ENCODE results near the gene KRTAP19-8. TPM values are rescaled to one million over a fixed set of nuclear protein-coding genes. Genes with fewer than 3 reads are reported as not detected.

Gene KRTAP19-8
- total RNA-seq, 1 donor from 2014 or later = not detected

GRCh38 chr21:31075848-31076247, 37.6 kb upstream of the KRTAP19-8 start:
- no peak for TF ChIP-seq CTCF (conservative IDR thresholded peaks at IDR 0.05)
- Mint-ChIP-seq H3K36me3 (no peaks in the 10 kb centered on the region), H3K9me3 (peaks cover 4% of the 10 kb centered on the region), H3K27me3 (no peaks in the 10 kb centered on the region), H3K27ac (no peak overlapping the region), H3K4me1 (ENCODE audit: unreplicated experiment) (peaks cover 6% of the 10 kb centered on the region), H3K4me3 (no peak overlapping the region)
- DNase-seq (ENCODE audit: extremely low spot score, unreplicated experiment) = no peak

- Mint-ChIP-seq H3K36me3 (no peaks in the 10 kb centered on the region), H3K27ac (no peak overlapping the region), H3K27me3 (no peaks in the 10 kb centered on the region), H3K9me3 (peaks cover 4% of the 10 kb centered on the region), H3K4me1 (ENCODE audit: unreplicated experiment) (peaks cover 11% of the 10 kb centered on the region), H3K4me3 (no peak overlapping the region)
- no peak for DNase-seq (ENCODE audit: extremely low spot score, unreplicated experiment)
- no peak for TF ChIP-seq CTCF (conservative IDR thresholded peaks at IDR 0.05)
Measured at GRCh38 chr21:31072533-31072932, 34.3 kb upstream of the KRTAP19-8 start.

GRCh38 chr21:31064803-31065202, 26.5 kb upstream of the KRTAP19-8 start:
- peaks cover 3% of the 10 kb centered on the region for H3K4me1 Mint-ChIP-seq (ENCODE audit: unreplicated experiment)
- H3K9me3 Mint-ChIP-seq = no peaks in the 10 kb centered on the region
- no peak for DNase-seq (ENCODE audit: extremely low spot score, unreplicated experiment)
- peak overlapping the region; percentile 29 for H3K27ac Mint-ChIP-seq
- no peaks in the 10 kb centered on the region for H3K27me3 Mint-ChIP-seq
- no peak overlapping the region for H3K4me3 Mint-ChIP-seq
- H3K36me3 Mint-ChIP-seq = no peaks in the 10 kb centered on the region
- no peak for TF ChIP-seq CTCF (conservative IDR thresholded peaks at IDR 0.05)

- Mint-ChIP-seq H3K27ac (no peak overlapping the region), H3K4me1 (ENCODE audit: unreplicated experiment) (no peaks in the 10 kb centered on the region), H3K27me3 (no peaks in the 10 kb centered on the region), H3K9me3 (peaks cover 4% of the 10 kb centered on the region), H3K36me3 (no peaks in the 10 kb centered on the region), H3K4me3 (no peak overlapping the region)
- no peak for DNase-seq (ENCODE audit: extremely low spot score, unreplicated experiment)
- no peak for TF ChIP-seq CTCF (conservative IDR thresholded peaks at IDR 0.05)
Measured at GRCh38 chr21:31052489-31053142, 14.3 kb upstream of the KRTAP19-8 start.

- Mint-ChIP-seq H3K4me3 (no peak overlapping the region), H3K4me1 (ENCODE audit: unreplicated experiment) (no peaks in the 10 kb centered on the region), H3K27ac (no peak overlapping the region), H3K36me3 (no peaks in the 10 kb centered on the region), H3K9me3 (no peaks in the 10 kb centered on the region), H3K27me3 (peaks cover 4% of the 10 kb centered on the region)
- no peak for DNase-seq (ENCODE audit: extremely low spot score, unreplicated experiment)
- TF ChIP-seq CTCF (conservative IDR thresholded peaks at IDR 0.05) = no peak
Measured at GRCh38 chr21:31050577-31051157, 12.4 kb upstream of the KRTAP19-8 start.
